ENCODE measurements around the gene SGPL1.

Gene SGPL1

DNA sequence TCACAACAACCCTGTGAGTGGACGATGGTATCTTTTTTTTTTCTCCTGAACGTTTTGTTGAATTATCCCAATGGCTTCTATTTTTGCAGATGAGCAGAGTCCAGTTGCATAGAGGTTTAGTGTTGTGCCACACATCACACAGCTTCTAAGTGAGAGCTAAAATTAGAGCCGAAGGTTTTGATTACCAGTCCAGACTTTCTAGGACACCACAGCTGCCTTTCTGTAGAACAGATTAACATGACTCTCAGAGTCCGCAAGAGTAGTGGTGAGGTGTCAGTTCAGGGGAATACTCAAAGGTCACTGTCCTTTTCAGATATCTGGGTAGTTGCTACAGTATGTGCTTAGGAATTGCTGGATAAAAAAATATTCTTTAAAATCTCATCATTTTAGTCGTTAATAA, 13.8 kb downstream of the SGPL1 start:
- H3K27me3 ChIP-seq, result no peaks in the 10 kb centered on the region
- H3K36me3 ChIP-seq, result peaks cover 5% of the 10 kb centered on the region
- H3K4me1 ChIP-seq (ENCODE audit: control insufficient read depth in 1 of 2, insufficient read depth in 1 of 2, low read depth in 1 of 2, low read length in 1 of 2), result no peaks in the 10 kb centered on the region
- TF ChIP-seq, protein P1, sequence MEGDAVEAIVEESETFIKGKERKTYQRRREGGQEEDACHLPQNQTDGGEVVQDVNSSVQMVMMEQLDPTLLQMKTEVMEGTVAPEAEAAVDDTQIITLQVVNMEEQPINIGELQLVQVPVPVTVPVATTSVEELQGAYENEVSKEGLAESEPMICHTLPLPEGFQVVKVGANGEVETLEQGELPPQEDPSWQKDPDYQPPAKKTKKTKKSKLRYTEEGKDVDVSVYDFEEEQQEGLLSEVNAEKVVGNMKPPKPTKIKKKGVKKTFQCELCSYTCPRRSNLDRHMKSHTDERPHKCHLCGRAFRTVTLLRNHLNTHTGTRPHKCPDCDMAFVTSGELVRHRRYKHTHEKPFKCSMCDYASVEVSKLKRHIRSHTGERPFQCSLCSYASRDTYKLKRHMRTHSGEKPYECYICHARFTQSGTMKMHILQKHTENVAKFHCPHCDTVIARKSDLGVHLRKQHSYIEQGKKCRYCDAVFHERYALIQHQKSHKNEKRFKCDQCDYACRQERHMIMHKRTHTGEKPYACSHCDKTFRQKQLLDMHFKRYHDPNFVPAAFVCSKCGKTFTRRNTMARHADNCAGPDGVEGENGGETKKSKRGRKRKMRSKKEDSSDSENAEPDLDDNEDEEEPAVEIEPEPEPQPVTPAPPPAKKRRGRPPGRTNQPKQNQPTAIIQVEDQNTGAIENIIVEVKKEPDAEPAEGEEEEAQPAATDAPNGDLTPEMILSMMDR (IDR thresholded peaks at IDR 0.05), result no peak
- no peak overlapping the region for H3K4me3 ChIP-seq (ENCODE audit: low read depth in 1 of 2, low read length in 1 of 2)
- H3K27ac ChIP-seq, result no peak overlapping the region
- H3K9me3 ChIP-seq, result no peaks in the 10 kb centered on the region

DNA sequence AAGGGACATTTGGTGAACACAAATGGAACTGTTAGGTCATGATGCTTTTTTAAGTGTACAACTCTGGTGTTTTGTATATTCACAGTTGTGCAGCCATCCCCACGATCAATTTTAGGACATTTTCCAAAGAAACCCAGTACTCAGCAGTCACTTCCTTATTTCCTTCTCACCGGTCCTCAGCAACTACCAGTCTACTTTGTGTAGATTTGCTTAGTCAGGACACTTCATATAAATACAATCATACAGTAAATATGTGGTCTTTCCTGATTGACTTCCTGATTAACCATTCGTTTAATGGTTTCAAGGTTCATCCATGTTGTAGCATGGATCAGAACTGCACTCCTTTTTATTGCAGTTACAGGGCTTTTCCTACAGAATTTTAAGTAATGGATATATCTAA, 14.4 kb downstream of the SGPL1 start:
- TF ChIP-seq, protein P1 (IDR thresholded peaks at IDR 0.05), result no peak
- H3K27ac ChIP-seq, result no peak overlapping the region
- H3K9me3 ChIP-seq, result no peaks in the 10 kb centered on the region
- peaks cover 5% of the 10 kb centered on the region for H3K36me3 ChIP-seq
- H3K4me1 ChIP-seq (ENCODE audit: control insufficient read depth in 1 of 2, insufficient read depth in 1 of 2, low read depth in 1 of 2, low read length in 1 of 2), result no peaks in the 10 kb centered on the region
- H3K27me3 ChIP-seq, result no peaks in the 10 kb centered on the region
- H3K4me3 ChIP-seq (ENCODE audit: low read depth in 1 of 2, low read length in 1 of 2), result no peak overlapping the region

DNA sequence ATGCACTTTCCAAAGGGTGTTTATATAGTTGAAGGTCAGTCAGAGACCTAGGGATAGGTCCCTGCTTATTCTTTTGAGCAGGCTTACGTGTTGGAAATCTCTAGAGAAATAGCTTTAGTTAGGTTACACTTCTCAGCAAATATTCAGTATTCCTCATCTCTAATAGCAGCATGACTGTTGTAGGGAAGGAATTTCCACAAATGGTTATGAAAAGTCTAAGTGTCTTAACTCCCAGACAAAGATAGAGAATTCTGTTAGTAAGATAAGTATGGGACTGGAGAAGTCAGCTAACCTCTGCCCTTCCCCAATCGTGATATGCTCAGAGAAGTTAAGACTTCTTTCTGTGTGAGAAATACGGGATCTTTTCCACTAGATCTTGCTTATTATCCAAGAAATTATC, 16.5 kb downstream of the SGPL1 start:
- H3K27me3 ChIP-seq, result no peaks in the 10 kb centered on the region
- H3K4me3 ChIP-seq (ENCODE audit: low read depth in 1 of 2, low read length in 1 of 2), result no peak overlapping the region
- no peaks in the 10 kb centered on the region for H3K4me1 ChIP-seq (ENCODE audit: control insufficient read depth in 1 of 2, insufficient read depth in 1 of 2, low read depth in 1 of 2, low read length in 1 of 2)
- H3K9me3 ChIP-seq, result no peaks in the 10 kb centered on the region
- H3K36me3 ChIP-seq, result no peaks in the 10 kb centered on the region
- TF ChIP-seq, protein P1 (IDR thresholded peaks at IDR 0.05), result no peak
- H3K27ac ChIP-seq, result no peak overlapping the region

DNA sequence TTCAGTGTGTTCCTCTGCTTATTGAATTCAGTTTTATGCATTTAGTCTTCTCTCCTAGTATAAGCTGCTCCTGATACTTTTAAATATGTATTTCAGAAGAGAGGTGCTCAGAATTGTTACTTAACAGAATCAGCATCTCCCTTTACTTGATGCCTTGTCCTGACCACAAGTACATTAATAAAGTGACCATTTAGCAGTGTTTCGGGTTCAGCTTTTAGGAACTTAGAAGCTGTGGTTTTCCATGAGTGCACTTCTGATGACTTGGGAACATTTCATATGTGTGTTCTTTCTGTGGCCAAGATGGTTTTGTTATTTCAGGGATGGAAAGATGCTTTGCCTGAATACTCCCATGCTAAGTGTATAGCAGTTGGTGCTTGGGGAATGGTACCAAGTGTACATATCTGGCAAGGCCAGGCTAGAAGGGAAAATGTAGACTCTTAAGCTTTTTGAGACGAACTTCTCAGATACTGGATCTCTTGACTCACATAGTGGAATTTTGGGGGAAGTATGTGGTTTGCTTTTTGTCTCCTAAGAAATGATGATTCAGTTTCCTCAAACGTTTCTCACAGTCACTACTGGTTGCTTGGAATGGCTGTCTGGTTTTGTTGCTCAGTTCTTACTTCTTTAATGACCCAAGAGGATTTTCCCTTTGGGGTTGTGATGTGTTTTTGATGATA, 17.2 kb downstream of the SGPL1 start:
- Histone ChIP-seq H3K27ac (no peak overlapping the region), H3K4me1 (ENCODE audit: control insufficient read depth in 1 of 2, insufficient read depth in 1 of 2, low read depth in 1 of 2, low read length in 1 of 2) (no peaks in the 10 kb centered on the region), H3K4me3 (ENCODE audit: low read depth in 1 of 2, low read length in 1 of 2) (no peak overlapping the region), H3K36me3 (no peaks in the 10 kb centered on the region), H3K9me3 (no peaks in the 10 kb centered on the region), H3K27me3 (no peaks in the 10 kb centered on the region)
- TF ChIP-seq, protein P1 (IDR thresholded peaks at IDR 0.05), result no peak

DNA sequence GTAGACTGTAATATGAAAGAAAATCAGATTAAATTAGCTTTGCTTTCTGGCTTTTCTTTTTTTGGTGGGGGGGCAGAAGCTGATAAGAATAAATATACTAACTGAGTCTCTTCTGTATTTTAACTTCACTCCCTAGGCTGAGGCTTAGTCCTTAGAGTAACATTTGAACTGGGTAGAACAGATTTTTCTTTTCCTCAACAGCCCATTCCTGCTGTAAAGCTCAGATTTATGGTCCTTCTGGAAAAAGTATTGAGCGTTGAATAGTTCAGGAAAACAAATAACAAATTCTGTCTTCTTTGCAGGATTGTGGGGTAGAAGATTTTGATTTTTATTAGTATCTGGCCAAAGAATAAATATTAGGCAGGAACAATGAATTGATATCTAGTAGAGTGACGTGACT, 17.9 kb downstream of the SGPL1 start:
- Histone ChIP-seq H3K4me1 (ENCODE audit: control insufficient read depth in 1 of 2, insufficient read depth in 1 of 2, low read depth in 1 of 2, low read length in 1 of 2) (no peaks in the 10 kb centered on the region), H3K27me3 (no peaks in the 10 kb centered on the region), H3K36me3 (no peaks in the 10 kb centered on the region), H3K27ac (no peak overlapping the region), H3K4me3 (ENCODE audit: low read depth in 1 of 2, low read length in 1 of 2) (no peak overlapping the region), H3K9me3 (no peaks in the 10 kb centered on the region)
- TF ChIP-seq, protein P1 (IDR thresholded peaks at IDR 0.05), result no peak
